RWPE2 (cell line): ENCODE measurements around the gene PRKCD.

Source experiments
- ATAC-seq: fragments of 200-7000 bp; cut with Tn5 transposase; 3 replicates; pipeline ENCODE4 v1.9.1; 2021; ENCODE audit warnings: low read depth
- DNase-seq: peaks from one replicate; pipeline ENCODE4 v3.0.0-alpha.2; 2020; ENCODE audit warnings: low spot score
- H3K27ac ChIP-seq: fragments of 450-650 bp; 2 replicates; pipeline ENCODE4 v1.5.1; 2017; ENCODE audit warnings: mild to moderate bottlenecking; ENCODE audit not compliant: poor library complexity, severe bottlenecking
- H3K27me3 ChIP-seq: fragments of 250-450 bp; sonication (Bioruptor Pico); 2 replicates; pipeline ENCODE4 v1.5.1; 2021; ENCODE audit warnings: mild to moderate bottlenecking, moderate library complexity; ENCODE audit not compliant: insufficient read depth, poor library complexity, severe bottlenecking
- H3K36me3 ChIP-seq: fragments of 250-450 bp; sonication (Bioruptor Pico); 2 replicates; pipeline ENCODE4 v1.5.1; 2020; ENCODE audit warnings: low read depth, mild to moderate bottlenecking, moderate library complexity
- H3K4me1 ChIP-seq: fragments of 250-450 bp; sonication (Bioruptor Pico); 2 replicates; pipeline ENCODE4 v1.5.1; 2021; ENCODE audit warnings: mild to moderate bottlenecking, moderate library complexity; ENCODE audit not compliant: insufficient read depth, poor library complexity, severe bottlenecking
- H3K4me3 ChIP-seq: fragments of 250-450 bp; sonication (Bioruptor Pico); 2 replicates; pipeline ENCODE4 v1.5.1; 2021; ENCODE audit warnings: mild to moderate bottlenecking, moderate library complexity; ENCODE audit not compliant: severe bottlenecking
- H3K9me3 ChIP-seq: fragments of 250-450 bp; sonication (Bioruptor Pico); 2 replicates; pipeline ENCODE4 v1.5.1; 2021; ENCODE audit warnings: mild to moderate bottlenecking, moderate library complexity; ENCODE audit not compliant: severe bottlenecking
- TF ChIP-seq, protein P1 (sequence below): fragments of 450-650 bp; IDR thresholded peaks from one replicate; pipeline ENCODE4 v1.5.1; 2017; ENCODE audit warnings: mild to moderate bottlenecking, moderate library complexity; ENCODE audit not compliant: poor library complexity, severe bottlenecking

Gene PRKCD

DNA sequence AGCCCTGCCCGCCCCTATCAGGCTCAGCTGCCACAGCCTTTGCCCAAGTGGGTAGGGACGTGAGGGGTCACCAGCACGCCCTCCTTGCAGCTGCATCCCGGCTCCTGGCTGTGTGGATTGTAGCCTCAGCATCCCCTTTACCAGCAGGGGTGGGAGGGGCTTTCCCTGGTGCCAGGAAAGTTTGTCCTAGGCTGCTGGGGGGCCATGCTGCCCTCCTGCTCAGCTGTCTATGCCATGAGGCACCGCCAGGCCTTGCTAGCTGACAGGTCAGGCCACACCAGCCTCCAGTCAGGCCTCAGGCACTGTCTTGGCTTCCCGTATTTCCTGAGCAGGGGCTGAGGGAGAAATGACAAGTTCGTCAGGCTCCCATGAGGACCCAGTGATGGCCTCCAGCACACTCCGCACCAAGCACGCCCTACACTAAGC is 62.5 kb downstream of the PRKCD start:
- Histone ChIP-seq H3K4me1 (no peaks in the 10 kb centered on the region), H3K4me3 (no peak overlapping the region), H3K9me3 (no peaks in the 10 kb centered on the region), H3K27me3 (no peaks in the 10 kb centered on the region), H3K36me3 (peaks cover 50% of the 10 kb centered on the region), H3K27ac (no peak overlapping the region)
- TF ChIP-seq, protein P1, sequence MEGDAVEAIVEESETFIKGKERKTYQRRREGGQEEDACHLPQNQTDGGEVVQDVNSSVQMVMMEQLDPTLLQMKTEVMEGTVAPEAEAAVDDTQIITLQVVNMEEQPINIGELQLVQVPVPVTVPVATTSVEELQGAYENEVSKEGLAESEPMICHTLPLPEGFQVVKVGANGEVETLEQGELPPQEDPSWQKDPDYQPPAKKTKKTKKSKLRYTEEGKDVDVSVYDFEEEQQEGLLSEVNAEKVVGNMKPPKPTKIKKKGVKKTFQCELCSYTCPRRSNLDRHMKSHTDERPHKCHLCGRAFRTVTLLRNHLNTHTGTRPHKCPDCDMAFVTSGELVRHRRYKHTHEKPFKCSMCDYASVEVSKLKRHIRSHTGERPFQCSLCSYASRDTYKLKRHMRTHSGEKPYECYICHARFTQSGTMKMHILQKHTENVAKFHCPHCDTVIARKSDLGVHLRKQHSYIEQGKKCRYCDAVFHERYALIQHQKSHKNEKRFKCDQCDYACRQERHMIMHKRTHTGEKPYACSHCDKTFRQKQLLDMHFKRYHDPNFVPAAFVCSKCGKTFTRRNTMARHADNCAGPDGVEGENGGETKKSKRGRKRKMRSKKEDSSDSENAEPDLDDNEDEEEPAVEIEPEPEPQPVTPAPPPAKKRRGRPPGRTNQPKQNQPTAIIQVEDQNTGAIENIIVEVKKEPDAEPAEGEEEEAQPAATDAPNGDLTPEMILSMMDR, result no peak
- no peak for ATAC-seq
- DNase-seq, result no peak

DNA sequence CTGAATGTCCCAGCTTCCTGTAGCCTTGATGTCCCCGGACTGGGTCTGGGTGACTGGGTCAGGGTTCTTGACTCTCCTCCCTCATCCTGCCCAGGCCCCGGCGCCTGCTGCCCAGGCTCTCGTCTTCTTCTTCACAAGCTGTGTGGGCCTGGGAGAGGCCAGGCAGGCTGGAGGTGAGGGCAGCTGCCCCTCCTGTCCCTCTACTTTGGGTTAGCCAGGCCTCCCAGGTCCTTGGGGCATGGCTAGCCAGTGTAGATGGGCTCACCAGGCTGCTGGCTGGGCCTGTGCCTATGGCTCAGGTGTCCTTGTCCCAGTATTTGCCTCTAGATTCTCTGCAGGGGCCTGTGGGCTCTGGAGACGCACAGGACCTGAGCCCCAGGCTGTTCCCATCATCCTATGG is 63.0 kb downstream of the PRKCD start:
- H3K4me3 ChIP-seq, result no peak overlapping the region
- no peak overlapping the region for H3K27ac ChIP-seq
- no peaks in the 10 kb centered on the region for H3K27me3 ChIP-seq
- peaks cover 55% of the 10 kb centered on the region for H3K36me3 ChIP-seq
- TF ChIP-seq, protein P1, result no peak
- ATAC-seq (peak; percentile 3; the same call in 1 of the 3 replicates), DNase-seq (no peak)
- H3K4me1 ChIP-seq, result no peaks in the 10 kb centered on the region
- H3K9me3 ChIP-seq, result no peaks in the 10 kb centered on the region

DNA sequence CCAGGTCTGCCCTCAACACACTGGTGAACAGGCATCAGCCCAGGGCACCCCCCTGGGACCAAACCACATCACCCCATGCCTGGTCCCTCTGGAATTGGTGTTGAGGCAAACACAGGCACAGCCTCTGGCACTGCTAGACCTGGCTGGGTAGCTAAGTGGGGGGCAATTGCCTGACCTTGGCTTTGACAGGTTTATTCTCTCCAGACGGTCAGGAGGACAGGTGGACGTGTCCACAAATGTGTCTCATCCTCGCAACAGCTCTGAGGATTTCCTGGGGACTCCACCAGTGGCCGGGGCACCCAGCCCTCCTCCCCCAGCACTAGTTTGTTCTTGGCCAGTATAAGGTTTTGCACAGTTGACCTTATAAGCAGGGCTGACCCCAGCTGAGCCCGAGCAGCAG is 63.5 kb downstream of the PRKCD start:
- Histone ChIP-seq H3K4me1 (no peaks in the 10 kb centered on the region), H3K4me3 (no peak overlapping the region), H3K27me3 (no peaks in the 10 kb centered on the region), H3K36me3 (peaks cover 60% of the 10 kb centered on the region), H3K27ac (no peak overlapping the region), H3K9me3 (no peaks in the 10 kb centered on the region)
- ATAC-seq, result no peak
- no peak for DNase-seq
- TF ChIP-seq, protein P1, result no peak

DNA sequence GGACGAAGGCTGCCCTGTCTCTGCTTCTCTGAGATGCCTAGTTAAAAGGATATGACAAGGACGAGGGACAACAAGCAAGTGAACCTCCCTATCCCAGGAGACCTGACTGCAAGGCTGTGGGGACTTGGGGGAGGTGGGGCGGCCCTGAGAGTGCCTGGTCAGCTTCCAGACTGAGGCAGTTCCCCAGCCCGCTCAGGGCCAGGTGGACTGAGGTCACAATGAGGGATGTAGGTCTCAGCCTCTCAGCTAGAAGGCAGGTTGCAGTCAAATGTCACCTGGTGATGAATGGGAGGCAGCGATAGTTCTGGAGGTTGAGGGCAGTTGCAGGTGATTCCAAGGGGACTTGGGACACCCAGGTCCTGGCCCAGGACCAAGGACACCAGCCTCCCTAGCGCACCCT is 64.2 kb downstream of the PRKCD start:
- H3K36me3 ChIP-seq, result peaks cover 66% of the 10 kb centered on the region
- no peak overlapping the region for H3K27ac ChIP-seq
- ATAC-seq, result no peak
- no peaks in the 10 kb centered on the region for H3K27me3 ChIP-seq
- DNase-seq, result no peak
- H3K9me3 ChIP-seq, result no peaks in the 10 kb centered on the region
- H3K4me3 ChIP-seq, result no peak overlapping the region
- TF ChIP-seq, protein P1, result no peak
- no peaks in the 10 kb centered on the region for H3K4me1 ChIP-seq

DNA sequence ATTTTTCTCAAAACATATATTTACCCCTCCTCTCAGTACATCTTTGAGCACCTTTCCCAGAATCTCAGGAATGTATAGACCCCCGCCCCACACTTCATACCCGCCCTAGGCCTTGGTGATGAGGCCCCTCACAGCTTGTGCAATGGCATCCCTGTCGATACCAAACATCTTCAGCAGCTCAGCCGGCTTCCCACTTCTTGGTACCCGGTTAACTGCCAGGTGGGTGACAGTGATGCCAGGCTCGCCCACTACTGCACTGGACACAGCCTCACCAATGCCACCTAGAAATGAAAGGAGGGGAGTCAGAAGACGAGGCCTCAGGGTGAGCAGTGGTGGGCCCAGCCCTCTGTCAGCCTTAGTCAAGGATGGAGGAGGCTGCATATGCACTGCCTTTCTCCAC is 64.6 kb downstream of the PRKCD start:
- DNase-seq, result no peak
- Histone ChIP-seq H3K27me3 (no peaks in the 10 kb centered on the region), H3K4me3 (no peak overlapping the region), H3K27ac (no peak overlapping the region), H3K9me3 (no peaks in the 10 kb centered on the region), H3K4me1 (no peaks in the 10 kb centered on the region), H3K36me3 (peaks cover 71% of the 10 kb centered on the region)
- TF ChIP-seq, protein P1, result no peak
- no peak for ATAC-seq
